ENCODE results near the gene RILPL1.

The RILPL1 gene

GRCh38 chr12:123498126-123498825, 35.2 kb downstream of the RILPL1 start:
- TF ChIP-seq TAF1 (IDR thresholded peaks at IDR 0.05; ENCODE audit: borderline replicate concordance, insufficient read depth, low read length): no peak
- TF ChIP-seq REST (IDR thresholded peaks at IDR 0.05; ENCODE audit: insufficient read depth in 1 of 2, low read depth in 2 of 2, low read length in 2 of 2): no peak
- TF ChIP-seq SIN3A (IDR thresholded peaks at IDR 0.05; ENCODE audit: borderline replicate concordance, insufficient read depth, low read length): no peak
- TF ChIP-seq FOXP2 (optimal IDR thresholded peaks at IDR 0.05; ENCODE audit: borderline replicate concordance, extremely low read depth, extremely low read length, insufficient read depth): no peak
- no peak for TF ChIP-seq POLR2AphosphoS5 (IDR thresholded peaks at IDR 0.05; ENCODE audit: low read depth, low read length)

- TF ChIP-seq TAF1 (IDR thresholded peaks at IDR 0.05; ENCODE audit: borderline replicate concordance, insufficient read depth, low read length) (no peak), FOXP2 (optimal IDR thresholded peaks at IDR 0.05; ENCODE audit: borderline replicate concordance, extremely low read depth, extremely low read length, insufficient read depth) (no peak), SIN3A (IDR thresholded peaks at IDR 0.05; ENCODE audit: borderline replicate concordance, insufficient read depth, low read length) (no peak), POLR2AphosphoS5 (IDR thresholded peaks at IDR 0.05; ENCODE audit: low read depth, low read length) (no peak), REST (IDR thresholded peaks at IDR 0.05; ENCODE audit: insufficient read depth in 1 of 2, low read depth in 2 of 2, low read length in 2 of 2) (no peak)
Measured at GRCh38 chr12:123497065-123497464, 36.5 kb downstream of the RILPL1 start.

- TF ChIP-seq FOXP2 (optimal IDR thresholded peaks at IDR 0.05; ENCODE audit: borderline replicate concordance, extremely low read depth, extremely low read length, insufficient read depth) (no peak), POLR2AphosphoS5 (IDR thresholded peaks at IDR 0.05; ENCODE audit: low read depth, low read length) (no peak), TAF1 (IDR thresholded peaks at IDR 0.05; ENCODE audit: borderline replicate concordance, insufficient read depth, low read length) (no peak), SIN3A (IDR thresholded peaks at IDR 0.05; ENCODE audit: borderline replicate concordance, insufficient read depth, low read length) (no peak), REST (IDR thresholded peaks at IDR 0.05; ENCODE audit: insufficient read depth in 1 of 2, low read depth in 2 of 2, low read length in 2 of 2) (no peak)
Measured at GRCh38 chr12:123494124-123494851, 39.2 kb downstream of the RILPL1 start.

GRCh38 chr12:123491481-123491880, 42.0 kb downstream of the RILPL1 start:
- no peak for TF ChIP-seq POLR2AphosphoS5 (IDR thresholded peaks at IDR 0.05; ENCODE audit: low read depth, low read length)
- no peak for TF ChIP-seq SIN3A (IDR thresholded peaks at IDR 0.05; ENCODE audit: borderline replicate concordance, insufficient read depth, low read length)
- no peak for TF ChIP-seq FOXP2 (optimal IDR thresholded peaks at IDR 0.05; ENCODE audit: borderline replicate concordance, extremely low read depth, extremely low read length, insufficient read depth)
- no peak for TF ChIP-seq TAF1 (IDR thresholded peaks at IDR 0.05; ENCODE audit: borderline replicate concordance, insufficient read depth, low read length)
- TF ChIP-seq REST (IDR thresholded peaks at IDR 0.05; ENCODE audit: insufficient read depth in 1 of 2, low read depth in 2 of 2, low read length in 2 of 2): no peak
